ENCODE measurements around the gene MOK.
"Not testable (repeated sequence)": the region's sequence is repeated elsewhere in the genome, so short reads cannot be mapped to it uniquely, and the experiment has no call there.

Gene MOK

GRCh38 chr14:102304611-102305506 is at the start of gene MOK:
Gene MOK, minus strand, starts transcription at chr14:102305164. Its CDS starts 196 bp downstream, at chr14:102304968.
- peak; percentile 99 for DNase-seq

- DNase-seq, result no peak
These were observed 48.2 kb upstream of the MOK start for GRCh38 chr14:102353126-102353619.

- no peak for DNase-seq
These were observed 47.2 kb upstream of the MOK start for GRCh38 chr14:102352213-102352612.

GRCh38 chr14:102351593-102351992 is 46.6 kb upstream of the MOK start:
- not testable (repeated sequence) for DNase-seq

- DNase-seq, result no peak
These were observed 46.1 kb upstream of the MOK start for GRCh38 chr14:102351023-102351422.

GRCh38 chr14:102348376-102348775 is 43.4 kb upstream of the MOK start:
- DNase-seq, result no peak

GRCh38 chr14:102346645-102347044 is 41.7 kb upstream of the MOK start:
- no peak for DNase-seq

- DNase-seq, result no peak
These were observed 40.3 kb upstream of the MOK start for GRCh38 chr14:102345232-102345631.

GRCh38 chr14:102344485-102344884 is 39.5 kb upstream of the MOK start:
- DNase-seq, result no peak

- DNase-seq, result no peak
These were observed 39.1 kb upstream of the MOK start for GRCh38 chr14:102344084-102344483.

GRCh38 chr14:102342238-102342637 is 37.3 kb upstream of the MOK start:
- DNase-seq, result no peak

- DNase-seq, result no peak
These were observed 36.6 kb upstream of the MOK start for GRCh38 chr14:102341566-102341965.

- no peak for DNase-seq
These were observed 33.8 kb upstream of the MOK start for GRCh38 chr14:102338724-102339123.

GRCh38 chr14:102335163-102335562 is 30.2 kb upstream of the MOK start:
- no peak for DNase-seq

- DNase-seq, result no peak
These were observed 29.1 kb upstream of the MOK start for GRCh38 chr14:102333795-102334705.

- no peak for DNase-seq
These were observed 28.4 kb upstream of the MOK start for GRCh38 chr14:102333390-102333789.

GRCh38 chr14:102330806-102331205 is 25.8 kb upstream of the MOK start:
- no peak for DNase-seq

GRCh38 chr14:102329381-102329780 is 24.4 kb upstream of the MOK start:
- not testable (repeated sequence) for DNase-seq

- DNase-seq, result no peak
These were observed 21.6 kb upstream of the MOK start for GRCh38 chr14:102326583-102326982.

- DNase-seq, result no peak
These were observed 20.9 kb upstream of the MOK start for GRCh38 chr14:102325791-102326345.

- no peak for DNase-seq
These were observed 18.1 kb upstream of the MOK start for GRCh38 chr14:102323102-102323501.

- DNase-seq, result no peak
These were observed 16.8 kb upstream of the MOK start for GRCh38 chr14:102321456-102322422.

All from activated CD8-positive, alpha-beta memory T cell treated with anti-CD3 and anti-CD28 coated beads, Interleukin-2, amount 50 U/mL, for 48 hours (primary cell).